ENCODE measurements around the gene STK24.

Gene STK24

DNA sequence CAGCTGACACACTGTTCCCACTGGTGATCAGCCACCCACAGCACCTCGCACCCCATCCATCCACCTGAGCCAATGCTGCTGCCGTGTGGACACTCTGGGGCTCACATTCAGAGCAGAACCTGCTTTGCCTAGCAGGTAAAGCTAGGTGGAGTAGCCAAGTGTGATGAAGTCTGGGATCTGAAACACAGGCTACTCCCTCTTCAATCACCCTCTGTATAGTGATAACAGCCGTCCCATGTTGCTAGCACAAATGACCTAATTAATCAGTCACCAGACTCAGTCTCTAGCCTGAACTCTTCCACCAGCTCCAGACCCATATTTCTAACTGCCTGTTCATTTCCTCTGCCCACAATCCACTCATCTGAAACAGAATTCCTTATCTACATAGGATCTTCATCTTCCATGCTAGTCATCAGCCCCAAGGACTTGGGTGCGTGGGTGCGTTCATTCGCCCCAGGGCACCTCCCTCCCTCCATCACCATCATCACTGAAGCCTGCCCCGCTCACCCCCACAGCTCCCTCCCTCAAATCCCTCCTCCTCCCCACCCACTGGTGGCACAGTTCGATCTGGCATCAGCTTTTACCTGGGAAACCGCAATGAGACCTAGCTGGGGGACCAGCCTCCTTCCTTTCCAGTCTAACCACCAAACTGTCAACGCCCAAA is 19.8 kb downstream of the STK24 start:
- TF ChIP-seq CTCF (conservative IDR thresholded peaks at IDR 0.05): no peak; the same call in 1 of the 2 replicates
- H3K27ac ChIP-seq: no peak overlapping the region

GRCh38 chr13:98556142-98556816 is 20.6 kb downstream of the STK24 start:
- H3K27ac ChIP-seq: no peak overlapping the region
- no peak for TF ChIP-seq CTCF (conservative IDR thresholded peaks at IDR 0.05)

- no peak for TF ChIP-seq CTCF (conservative IDR thresholded peaks at IDR 0.05)
- H3K27ac ChIP-seq: no peak overlapping the region
Measured at GRCh38 chr13:98549728-98550317, 27.1 kb downstream of the STK24 start.

DNA sequence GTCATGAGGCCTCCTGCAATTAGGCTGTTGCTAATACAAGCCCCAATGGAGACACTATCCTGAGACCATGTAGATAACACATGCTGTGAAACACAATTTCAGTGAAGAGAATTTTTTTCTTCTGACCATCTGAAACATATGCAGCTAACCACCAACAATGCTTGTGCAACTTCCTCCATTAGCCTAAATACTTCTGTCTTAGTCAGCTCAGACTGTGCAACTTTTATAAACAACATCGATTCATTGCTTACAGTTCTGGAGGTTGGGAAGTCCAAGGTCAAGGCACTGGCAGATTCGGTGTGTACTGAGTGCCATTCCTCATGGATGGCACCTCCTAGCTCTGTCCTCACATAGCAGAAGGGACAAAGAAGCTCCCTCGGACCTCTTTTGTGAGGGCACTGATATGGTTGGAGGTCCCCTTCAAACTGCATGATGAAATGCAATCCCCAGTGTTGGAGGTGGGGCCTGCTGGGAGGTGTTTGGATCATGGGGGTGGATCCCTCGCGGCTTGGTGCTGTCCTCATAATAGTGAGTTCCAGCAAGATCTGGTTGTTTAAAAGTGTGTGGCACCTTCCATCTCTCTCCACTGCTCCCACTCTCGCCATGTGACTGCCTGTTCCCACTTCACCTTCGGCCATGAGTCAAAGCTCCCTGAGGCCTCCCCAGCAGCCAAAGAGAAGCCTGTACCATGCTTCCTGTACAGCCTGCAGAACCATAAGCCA is 27.7 kb downstream of the STK24 start:
- no peak overlapping the region for H3K27ac ChIP-seq
- TF ChIP-seq CTCF (conservative IDR thresholded peaks at IDR 0.05): no peak

- TF ChIP-seq CTCF (conservative IDR thresholded peaks at IDR 0.05): no peak
- H3K27ac ChIP-seq: no peak overlapping the region
Measured at GRCh38 chr13:98548230-98548629, 28.7 kb downstream of the STK24 start.

DNA sequence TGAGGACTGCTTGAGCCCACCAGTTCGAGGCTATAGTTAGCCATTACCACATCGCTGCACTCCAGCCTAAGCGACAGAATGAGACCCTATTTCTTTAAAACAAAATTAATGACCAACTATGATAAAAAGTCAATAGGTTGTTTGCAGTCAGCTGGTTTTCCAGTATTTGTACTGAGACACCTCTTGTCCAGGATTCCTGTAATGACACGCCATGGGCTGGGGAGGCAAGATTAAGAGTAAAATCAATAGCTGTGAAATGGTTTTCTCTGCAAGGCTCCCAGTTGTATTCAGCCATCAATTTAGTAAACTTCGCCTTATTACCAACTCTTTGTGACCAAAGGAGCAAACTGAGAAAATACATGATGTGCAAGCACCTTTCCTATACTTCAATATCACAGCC is 29.5 kb downstream of the STK24 start:
- no peak overlapping the region for H3K27ac ChIP-seq
- no peak for TF ChIP-seq CTCF (conservative IDR thresholded peaks at IDR 0.05)

DNA sequence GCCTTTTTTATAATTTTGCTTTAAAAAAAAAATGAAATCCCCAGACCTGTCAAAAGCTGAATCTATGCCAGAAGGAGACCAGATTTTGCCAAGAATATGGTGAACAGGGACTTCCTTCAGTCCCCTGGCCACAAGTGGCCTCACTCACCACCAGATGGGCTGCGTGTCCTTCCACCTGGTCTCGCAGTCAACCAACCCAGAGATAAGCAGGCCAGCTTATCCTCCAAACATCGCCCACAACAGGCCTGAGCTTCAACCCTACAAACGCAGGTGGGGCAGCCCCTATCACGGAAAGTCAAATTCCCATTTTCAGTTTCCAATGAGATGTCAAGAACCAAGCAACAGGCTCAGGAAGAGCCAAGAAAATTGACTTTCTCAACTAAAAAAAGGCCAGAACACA is 30.5 kb downstream of the STK24 start:
- no peak for TF ChIP-seq CTCF (conservative IDR thresholded peaks at IDR 0.05)
- no peak overlapping the region for H3K27ac ChIP-seq

Data from VCaP (cell line).